Measurements from ENCODE around the gene TTC9B.
A peak's percentile ranks its signal among the peaks of the same experiment; 100 is the strongest.

TTC9B gene

DNA sequence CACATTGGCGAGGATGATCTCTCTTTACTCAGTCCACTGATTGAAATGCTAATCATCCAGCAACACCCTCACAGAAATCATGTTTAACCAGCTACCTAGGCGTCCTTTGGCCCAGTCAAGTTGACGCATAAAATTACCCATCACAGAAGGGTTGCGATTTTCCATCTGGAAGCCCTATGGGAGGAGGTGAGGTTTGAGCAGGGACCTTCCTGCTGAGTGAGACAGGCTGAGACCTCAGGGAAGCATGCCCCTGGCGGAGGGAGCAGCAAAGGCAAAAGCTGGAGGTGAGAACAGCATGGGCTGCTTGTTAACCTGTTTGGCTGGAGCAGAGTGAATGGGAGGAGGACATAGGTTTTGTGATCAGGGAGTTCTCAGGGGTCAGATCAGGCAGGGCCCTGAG is 7.3 kb downstream of the TTC9B start:
- Histone ChIP-seq H3K36me3 (ENCODE audit: control insufficient read depth, insufficient read depth, low read length) (peaks cover 13% of the 10 kb centered on the region), H3K27me3 (ENCODE audit: control insufficient read depth, insufficient read depth, low read length) (no peaks in the 10 kb centered on the region), H3K4me1 (ENCODE audit: control insufficient read depth, insufficient read depth, low read length) (no peaks in the 10 kb centered on the region), H3K4me3 (ENCODE audit: low read depth, low read length) (no peak overlapping the region), H3K27ac (ENCODE audit: low read depth, low read length) (peak overlapping the region; percentile 24), H3K9me3 (ENCODE audit: control insufficient read depth, insufficient read depth, low read length) (no peaks in the 10 kb centered on the region), H3K9ac (ENCODE audit: low read depth, low read length) (no peak overlapping the region)

- H3K9ac ChIP-seq (ENCODE audit: low read depth, low read length): no peak overlapping the region
- H3K36me3 ChIP-seq (ENCODE audit: control insufficient read depth, insufficient read depth, low read length): peaks cover 15% of the 10 kb centered on the region
- no peaks in the 10 kb centered on the region for H3K4me1 ChIP-seq (ENCODE audit: control insufficient read depth, insufficient read depth, low read length)
- H3K9me3 ChIP-seq (ENCODE audit: control insufficient read depth, insufficient read depth, low read length): no peaks in the 10 kb centered on the region
- H3K27ac ChIP-seq (ENCODE audit: low read depth, low read length): no peak overlapping the region
- H3K27me3 ChIP-seq (ENCODE audit: control insufficient read depth, insufficient read depth, low read length): no peaks in the 10 kb centered on the region
- H3K4me3 ChIP-seq (ENCODE audit: low read depth, low read length): no peak overlapping the region
Observed at GRCh38 chr19:40208602-40209001, 9.6 kb downstream of the TTC9B start.

DNA sequence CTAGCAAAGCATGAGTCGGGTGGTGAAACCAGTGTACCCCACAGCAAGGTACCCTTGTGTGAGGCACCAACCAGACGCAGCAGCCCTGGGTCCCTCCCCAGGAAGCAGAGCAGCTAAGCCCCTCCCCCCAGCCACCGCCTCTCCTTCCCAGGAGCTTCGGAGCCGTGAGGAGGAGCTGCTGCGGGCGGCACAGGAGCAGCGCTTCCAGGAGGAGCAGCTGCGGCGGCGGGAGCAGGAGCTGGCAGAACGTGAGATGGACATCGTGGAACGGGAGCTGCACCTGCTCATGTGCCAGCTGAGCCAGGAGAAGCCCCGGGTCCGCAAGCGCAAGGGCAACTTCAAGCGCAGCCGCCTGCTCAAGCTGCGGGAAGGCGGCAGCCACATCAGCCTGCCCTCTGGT is 12.4 kb downstream of the TTC9B start:
- Histone ChIP-seq H3K9ac (ENCODE audit: low read depth, low read length) (no peak overlapping the region), H3K4me1 (ENCODE audit: control insufficient read depth, insufficient read depth, low read length) (no peaks in the 10 kb centered on the region), H3K4me3 (ENCODE audit: low read depth, low read length) (no peak overlapping the region), H3K27ac (ENCODE audit: low read depth, low read length) (no peak overlapping the region), H3K27me3 (ENCODE audit: control insufficient read depth, insufficient read depth, low read length) (no peaks in the 10 kb centered on the region), H3K9me3 (ENCODE audit: control insufficient read depth, insufficient read depth, low read length) (no peaks in the 10 kb centered on the region), H3K36me3 (ENCODE audit: control insufficient read depth, insufficient read depth, low read length) (peaks cover 12% of the 10 kb centered on the region)

DNA sequence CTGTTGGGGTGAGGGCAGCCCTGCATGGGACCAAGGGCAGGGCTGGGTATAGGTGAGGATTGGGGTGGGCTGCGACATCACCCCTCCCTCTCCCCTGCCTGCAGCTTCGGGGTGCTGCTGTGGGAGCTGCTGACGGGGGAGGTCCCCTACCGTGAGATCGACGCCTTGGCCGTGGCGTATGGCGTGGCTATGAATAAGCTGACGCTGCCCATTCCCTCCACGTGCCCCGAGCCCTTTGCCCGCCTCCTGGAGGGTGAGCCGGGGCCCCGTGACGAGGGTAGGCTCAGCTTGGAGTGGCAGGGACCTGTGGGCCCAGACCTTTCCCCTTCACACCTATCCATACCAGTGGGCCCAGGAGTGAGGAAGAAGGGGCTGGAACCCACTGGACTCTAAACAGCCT is 13.8 kb downstream of the TTC9B start:
- no peaks in the 10 kb centered on the region for H3K27me3 ChIP-seq (ENCODE audit: control insufficient read depth, insufficient read depth, low read length)
- no peaks in the 10 kb centered on the region for H3K4me1 ChIP-seq (ENCODE audit: control insufficient read depth, insufficient read depth, low read length)
- no peak overlapping the region for H3K9ac ChIP-seq (ENCODE audit: low read depth, low read length)
- H3K27ac ChIP-seq (ENCODE audit: low read depth, low read length): no peak overlapping the region
- H3K4me3 ChIP-seq (ENCODE audit: low read depth, low read length): no peak overlapping the region
- peaks cover 12% of the 10 kb centered on the region for H3K36me3 ChIP-seq (ENCODE audit: control insufficient read depth, insufficient read depth, low read length)
- no peaks in the 10 kb centered on the region for H3K9me3 ChIP-seq (ENCODE audit: control insufficient read depth, insufficient read depth, low read length)

DNA sequence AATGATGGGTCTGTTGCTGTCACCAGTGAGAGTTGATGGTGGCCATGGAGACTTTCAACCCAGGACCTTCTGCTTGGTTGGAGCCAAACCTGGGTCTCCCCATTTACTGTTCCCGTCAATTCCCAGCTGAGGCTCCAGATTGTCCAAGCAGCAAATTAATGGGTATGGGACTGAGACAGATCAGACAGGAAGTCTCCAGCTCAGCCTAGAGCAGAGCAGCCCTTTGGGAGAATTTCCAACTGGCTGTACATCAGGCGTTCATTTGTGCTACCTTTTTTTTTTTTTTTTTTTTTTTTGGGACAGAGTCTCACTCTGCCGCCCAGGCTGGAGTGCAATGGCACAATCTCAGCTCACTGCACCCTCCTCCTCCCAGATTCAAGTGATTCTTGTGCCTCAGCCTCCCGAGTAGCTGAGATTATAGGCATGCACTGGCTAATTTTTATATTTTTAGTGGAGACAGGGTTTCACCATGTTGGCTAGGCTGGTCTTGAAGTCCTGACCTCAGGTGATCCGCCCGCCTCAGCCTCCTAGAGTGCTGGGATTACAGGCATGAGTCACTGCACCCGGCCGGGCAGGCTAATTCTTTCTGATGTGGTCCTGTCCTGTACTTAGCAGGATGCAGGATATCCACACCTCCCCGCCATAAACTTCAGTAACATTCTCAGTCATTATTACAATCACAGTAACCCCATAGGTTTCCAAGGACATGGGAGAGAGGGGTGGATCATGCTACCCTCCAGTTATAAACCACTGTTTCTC is 17.7 kb downstream of the TTC9B start:
- Histone ChIP-seq H3K9ac (ENCODE audit: low read depth, low read length) (no peak overlapping the region), H3K4me1 (ENCODE audit: control insufficient read depth, insufficient read depth, low read length) (no peaks in the 10 kb centered on the region), H3K27ac (ENCODE audit: low read depth, low read length) (no peak overlapping the region), H3K27me3 (ENCODE audit: control insufficient read depth, insufficient read depth, low read length) (no peaks in the 10 kb centered on the region), H3K4me3 (ENCODE audit: low read depth, low read length) (no peak overlapping the region), H3K9me3 (ENCODE audit: control insufficient read depth, insufficient read depth, low read length) (no peaks in the 10 kb centered on the region), H3K36me3 (ENCODE audit: control insufficient read depth, insufficient read depth, low read length) (peaks cover 7% of the 10 kb centered on the region)

GRCh38 chr19:40198272-40198990 is 19.8 kb downstream of the TTC9B start:
- Histone ChIP-seq H3K9me3 (ENCODE audit: control insufficient read depth, insufficient read depth, low read length) (no peaks in the 10 kb centered on the region), H3K27ac (ENCODE audit: low read depth, low read length) (no peak overlapping the region), H3K9ac (ENCODE audit: low read depth, low read length) (no peak overlapping the region), H3K4me3 (ENCODE audit: low read depth, low read length) (no peak overlapping the region), H3K36me3 (ENCODE audit: control insufficient read depth, insufficient read depth, low read length) (peaks cover 3% of the 10 kb centered on the region), H3K27me3 (ENCODE audit: control insufficient read depth, insufficient read depth, low read length) (no peaks in the 10 kb centered on the region), H3K4me1 (ENCODE audit: control insufficient read depth, insufficient read depth, low read length) (no peaks in the 10 kb centered on the region)

GRCh38 chr19:40193587-40193849 is 24.7 kb downstream of the TTC9B start:
- Histone ChIP-seq H3K9ac (ENCODE audit: low read depth, low read length) (no peak overlapping the region), H3K4me1 (ENCODE audit: control insufficient read depth, insufficient read depth, low read length) (peaks cover 12% of the 10 kb centered on the region; the same call in 1 of the 2 replicates), H3K27ac (ENCODE audit: low read depth, low read length) (no peak overlapping the region), H3K36me3 (ENCODE audit: control insufficient read depth, insufficient read depth, low read length) (no peaks in the 10 kb centered on the region), H3K4me3 (ENCODE audit: low read depth, low read length) (no peak overlapping the region), H3K27me3 (ENCODE audit: control insufficient read depth, insufficient read depth, low read length) (no peaks in the 10 kb centered on the region), H3K9me3 (ENCODE audit: control insufficient read depth, insufficient read depth, low read length) (no peaks in the 10 kb centered on the region)

- Histone ChIP-seq H3K4me1 (ENCODE audit: control insufficient read depth, insufficient read depth, low read length) (peaks cover 12% of the 10 kb centered on the region; the same call in 1 of the 2 replicates), H3K27ac (ENCODE audit: low read depth, low read length) (no peak overlapping the region), H3K9ac (ENCODE audit: low read depth, low read length) (no peak overlapping the region), H3K9me3 (ENCODE audit: control insufficient read depth, insufficient read depth, low read length) (no peaks in the 10 kb centered on the region), H3K4me3 (ENCODE audit: low read depth, low read length) (0 out of 2 replicates have a peak overlapping the region, but pooled peaks have one; percentile 10), H3K36me3 (ENCODE audit: control insufficient read depth, insufficient read depth, low read length) (no peaks in the 10 kb centered on the region), H3K27me3 (ENCODE audit: control insufficient read depth, insufficient read depth, low read length) (no peaks in the 10 kb centered on the region)
Observed at GRCh38 chr19:40192758-40193586, 25.2 kb downstream of the TTC9B start.

GRCh38 chr19:40191836-40192646 is 26.1 kb downstream of the TTC9B start:
- H3K36me3 ChIP-seq (ENCODE audit: control insufficient read depth, insufficient read depth, low read length): no peaks in the 10 kb centered on the region
- peak overlapping the region; percentile 99 for H3K4me3 ChIP-seq (ENCODE audit: low read depth, low read length)
- H3K9me3 ChIP-seq (ENCODE audit: control insufficient read depth, insufficient read depth, low read length): no peaks in the 10 kb centered on the region
- no peak overlapping the region for H3K27ac ChIP-seq (ENCODE audit: low read depth, low read length)
- H3K9ac ChIP-seq (ENCODE audit: low read depth, low read length): no peak overlapping the region
- H3K27me3 ChIP-seq (ENCODE audit: control insufficient read depth, insufficient read depth, low read length): no peaks in the 10 kb centered on the region
- peaks cover 12% of the 10 kb centered on the region; the same call in 1 of the 2 replicates for H3K4me1 ChIP-seq (ENCODE audit: control insufficient read depth, insufficient read depth, low read length)

All from HUES48 (cell line).